Loucy (cell line): ENCODE results near the gene TTC27.

ENCODE experiments used
- CTCF ChIP-seq: fragments of 200-600 bp; sonication (generic); conservative IDR thresholded peaks from 2 replicates; pipeline ENCODE4 v1.5.1; 2014; ENCODE audit warnings: mild to moderate bottlenecking, antibody characterized with exemption, low read length
- EZH2phosphoT487 ChIP-seq: fragments of 200-600 bp; IDR thresholded peaks from 2 replicates; pipeline ENCODE4 v1.6.1; 2018; ENCODE audit warnings: antibody characterized with exemption, mild to moderate bottlenecking, moderate library complexity, borderline replicate concordance

GRCh38 chr2:32738939-32739338, 111.1 kb downstream of the TTC27 start:
- TF ChIP-seq CTCF (no peak), EZH2phosphoT487 (no peak)
